Lung (tissue), 12 donors: ENCODE results near the gene KCNMB2. TPM values are rescaled to one million over a fixed set of nuclear protein-coding genes. Genes with fewer than 3 reads are reported as not detected.

Source experiments
- ATAC-seq: fragments of 200-7000 bp; cut with Tn5 transposase; one replicate; pipeline ENCODE4 v1.9.1; 2020; ENCODE audit warnings: moderate number of reproducible peaks; ENCODE audit not compliant: insufficient read depth, low FRiP score
- DNase-seq, 3 donors: peaks; one replicate each; pipeline ENCODE4 v3.0.0-alpha.2; 2013 to 2017
- H3K27ac ChIP-seq, 2 donors: one replicate each; pipeline ENCODE4 v1.5.1; 2013; ENCODE audit warnings: mild to moderate bottlenecking in 2 of 2, moderate library complexity in 2 of 2, control low read depth in 1 of 2, inconsistent platforms in 1 of 2, low read depth in 1 of 2, low read length in 1 of 2
- H3K27me3 ChIP-seq, 3 donors: one replicate each; pipeline ENCODE4 v1.5.1; 2013; ENCODE audit warnings: low read length in 2 of 3; ENCODE audit not compliant: control insufficient read depth in 3 of 3, insufficient read depth in 3 of 3
- H3K36me3 ChIP-seq, 4 donors: one replicate each; pipeline ENCODE4 v1.5.1; 2013; ENCODE audit warnings: low read length in 4 of 4, mild to moderate bottlenecking in 1 of 4, moderate library complexity in 1 of 4; ENCODE audit not compliant: control insufficient read depth in 4 of 4, insufficient read depth in 4 of 4
- H3K4me1 ChIP-seq, 5 donors: one replicate each; pipeline ENCODE4 v1.5.1; 2013; ENCODE audit warnings: low read length in 5 of 5, mild to moderate bottlenecking in 2 of 5, moderate library complexity in 1 of 5; ENCODE audit not compliant: control insufficient read depth in 5 of 5, insufficient read depth in 5 of 5
- H3K4me3 ChIP-seq: one replicate; pipeline ENCODE4 v1.5.1; 2013; ENCODE audit warnings: mild to moderate bottlenecking, control low read depth, moderate library complexity
- H3K9ac ChIP-seq, 2 donors: one replicate each; pipeline ENCODE4 v1.5.1; 2013; ENCODE audit warnings: low read length in 2 of 2, control low read depth in 1 of 2; ENCODE audit not compliant: insufficient read depth in 1 of 2
- H3K9me3 ChIP-seq, 4 donors: one replicate each; pipeline ENCODE4 v1.5.1; 2013; ENCODE audit warnings: low read length in 3 of 4, mild to moderate bottlenecking in 1 of 4, moderate library complexity in 1 of 4; ENCODE audit not compliant: control insufficient read depth in 4 of 4, insufficient read depth in 3 of 4
- WGBS, 2 donors: extraction: QIAGEN DNeasy Blood & Tissue Kit; methylation state at CpG; one replicate each; pipeline ENCODE4 v1.1.7; 2013; 5-methylcytosine and 5-hydroxymethylcytosine counted together
- polyA plus RNA-seq, 2 donors: library from polyadenylated mRNA; stranded (reverse); fragments of 200-250 nt; gene quantifications; one replicate each; pipeline ENCODE4 v1.2.1, GENCODE V29; 2013
- total RNA-seq, 2 donors: library from RNA; depleted of rRNA in 1 of 2; stranded (reverse); fragments of >200 nt in 1 of 2; gene quantifications; one replicate each; pipeline ENCODE4 v1.2.1, GENCODE V29; 2014 to 2021
- TF ChIP-seq, protein P1 (sequence below): IDR thresholded peaks from 2 replicates; pipeline ENCODE4 v1.5.1; 2012; ENCODE audit warnings: mild to moderate bottlenecking; ENCODE audit errors: control extremely low read depth, extremely low read depth
- donor health status: control.
- donor health status: control.
- donor health status: Bipolar disorder and iron deficiency.
- donor health status: healthy.
- donor health status: DM: yes; HTN: yes; CAD: no.

KCNMB2 gene
- total and polyA plus RNA-seq, 4 donors: 0.62 to 12.2 (median 1.2) TPM

DNA sequence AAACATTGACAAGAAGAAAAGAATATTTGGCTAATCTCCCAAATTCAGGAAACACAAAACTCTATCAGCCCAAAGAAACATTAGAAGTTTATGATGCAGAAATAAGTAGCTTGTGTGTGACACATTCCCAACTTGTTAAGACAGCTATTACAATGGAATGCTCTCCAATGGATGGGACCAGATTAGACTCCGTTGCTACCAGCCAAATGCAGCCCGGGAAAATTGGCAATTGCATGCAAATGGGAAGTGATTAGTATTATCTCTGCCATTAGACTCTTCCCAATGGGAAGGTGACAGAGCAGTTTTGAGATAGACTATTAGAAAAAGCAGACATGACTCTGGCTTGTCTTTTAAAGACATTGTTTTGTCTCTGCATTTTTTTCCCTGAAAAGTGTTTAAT lies 37.4 kb upstream of the KCNMB2 start:
- TF ChIP-seq, protein P1, sequence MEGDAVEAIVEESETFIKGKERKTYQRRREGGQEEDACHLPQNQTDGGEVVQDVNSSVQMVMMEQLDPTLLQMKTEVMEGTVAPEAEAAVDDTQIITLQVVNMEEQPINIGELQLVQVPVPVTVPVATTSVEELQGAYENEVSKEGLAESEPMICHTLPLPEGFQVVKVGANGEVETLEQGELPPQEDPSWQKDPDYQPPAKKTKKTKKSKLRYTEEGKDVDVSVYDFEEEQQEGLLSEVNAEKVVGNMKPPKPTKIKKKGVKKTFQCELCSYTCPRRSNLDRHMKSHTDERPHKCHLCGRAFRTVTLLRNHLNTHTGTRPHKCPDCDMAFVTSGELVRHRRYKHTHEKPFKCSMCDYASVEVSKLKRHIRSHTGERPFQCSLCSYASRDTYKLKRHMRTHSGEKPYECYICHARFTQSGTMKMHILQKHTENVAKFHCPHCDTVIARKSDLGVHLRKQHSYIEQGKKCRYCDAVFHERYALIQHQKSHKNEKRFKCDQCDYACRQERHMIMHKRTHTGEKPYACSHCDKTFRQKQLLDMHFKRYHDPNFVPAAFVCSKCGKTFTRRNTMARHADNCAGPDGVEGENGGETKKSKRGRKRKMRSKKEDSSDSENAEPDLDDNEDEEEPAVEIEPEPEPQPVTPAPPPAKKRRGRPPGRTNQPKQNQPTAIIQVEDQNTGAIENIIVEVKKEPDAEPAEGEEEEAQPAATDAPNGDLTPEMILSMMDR: no peak
- no peak for ATAC-seq
- Histone ChIP-seq H3K4me1 (peaks cover 0 to 6% (median 0%) of the 10 kb centered on the region in 5 donors), H3K9me3 (peaks cover 0 to 8% (median 0%) of the 10 kb centered on the region in 4 donors), H3K36me3 (no peaks in the 10 kb centered on the region), H3K4me3 (no peak overlapping the region), H3K9ac (no peak overlapping the region), H3K27ac (no peak overlapping the region), H3K27me3 (no peaks in the 10 kb centered on the region)
- 51 to 57% methylated on average over 2 of the region's 2 CpGs for WGBS, 2 donors
- DNase-seq: peak in 1 of 3 donors; percentile 40

DNA sequence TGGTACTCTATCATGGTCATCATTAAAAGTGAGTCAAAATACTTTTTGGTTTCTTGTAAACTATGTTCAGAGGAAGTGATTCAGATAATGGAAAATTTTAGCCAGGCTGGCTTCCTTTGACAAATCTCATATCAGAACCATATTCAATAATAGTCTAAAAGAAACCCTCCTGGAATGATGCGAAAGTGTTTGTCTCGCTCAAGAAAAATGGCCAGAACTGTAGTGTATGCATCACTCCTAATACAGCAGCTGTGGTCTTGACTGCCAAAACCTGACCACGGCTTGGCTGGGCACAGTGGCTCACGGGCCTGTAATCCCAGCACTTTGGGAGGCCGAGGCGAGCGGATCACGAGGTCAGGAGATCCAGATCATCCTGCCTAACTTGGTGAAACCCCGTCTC lies 35.6 kb upstream of the KCNMB2 start:
- Histone ChIP-seq H3K27me3 (no peaks in the 10 kb centered on the region), H3K9me3 (peaks cover 0 to 8% (median 0%) of the 10 kb centered on the region in 4 donors), H3K27ac (no peak overlapping the region), H3K36me3 (no peaks in the 10 kb centered on the region), H3K4me1 (peaks cover 0 to 6% (median 0%) of the 10 kb centered on the region in 5 donors), H3K9ac (no peak overlapping the region), H3K4me3 (no peak overlapping the region)
- ATAC-seq: no peak
- TF ChIP-seq, protein P1: no peak
- 93 to 95% methylated on average over 9 of the region's 9 CpGs for WGBS, 2 donors
- DNase-seq: no peak

DNA sequence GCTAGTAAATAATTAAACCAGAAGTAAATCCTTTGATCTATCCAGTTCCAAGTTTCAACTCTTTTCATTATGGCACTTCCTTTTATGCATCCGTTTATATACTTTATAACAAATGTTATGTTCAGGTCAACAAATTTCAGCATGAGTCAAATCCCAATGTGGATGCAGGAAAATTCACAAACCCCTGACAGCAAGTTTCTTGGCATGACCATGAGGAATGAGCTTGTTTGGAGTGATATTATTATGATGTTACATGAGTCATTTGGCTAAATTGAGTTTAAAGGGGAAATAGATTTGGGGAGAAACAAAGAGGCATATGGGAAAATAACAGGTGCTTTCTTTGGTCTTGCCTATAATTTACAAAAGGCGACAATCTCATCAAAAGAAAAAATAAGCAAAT lies 32.1 kb upstream of the KCNMB2 start:
- Histone ChIP-seq H3K36me3 (no peaks in the 10 kb centered on the region), H3K27me3 (no peaks in the 10 kb centered on the region), H3K4me1 (peaks cover 0 to 13% (median 0%) of the 10 kb centered on the region in 5 donors), H3K9me3 (peaks cover 0 to 1% (median 0%) of the 10 kb centered on the region in 4 donors), H3K4me3 (no peak overlapping the region), H3K27ac (no peak overlapping the region), H3K9ac (no peak overlapping the region)
- DNase-seq: no peak
- no peak for ATAC-seq
- WGBS, 2 donors: 74 to 86% methylated on average over 2 of the region's 2 CpGs
- TF ChIP-seq, protein P1: no peak

DNA sequence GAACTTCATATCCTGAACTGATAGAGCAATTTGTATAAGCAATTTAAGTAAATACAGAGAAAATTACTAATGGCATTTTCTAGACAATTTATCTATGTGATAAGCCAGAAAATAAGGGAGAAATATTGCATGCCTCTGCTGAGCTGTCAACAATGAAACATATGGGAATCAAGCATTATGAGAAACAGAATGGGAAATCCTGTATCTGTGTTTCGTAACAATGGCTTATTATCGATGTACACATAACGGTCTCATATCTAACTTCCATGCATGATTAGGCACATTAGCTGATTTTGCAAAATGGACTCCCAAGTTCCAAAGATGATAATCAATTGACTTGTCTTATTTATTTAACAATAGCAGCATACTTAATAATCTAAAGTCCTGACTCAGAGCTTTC lies 30.4 kb upstream of the KCNMB2 start:
- H3K4me1 ChIP-seq: peaks cover 0 to 11% (median 0%) of the 10 kb centered on the region in 5 donors
- no peaks in the 10 kb centered on the region for H3K27me3 ChIP-seq
- TF ChIP-seq, protein P1: no peak
- H3K9ac ChIP-seq: no peak overlapping the region
- DNase-seq (no peak), ATAC-seq (no peak)
- 65 to 71% methylated on average over 3 of the region's 3 CpGs for WGBS, 2 donors
- no peak overlapping the region for H3K27ac ChIP-seq
- peaks cover 0 to 2% (median 0%) of the 10 kb centered on the region in 4 donors for H3K9me3 ChIP-seq
- no peaks in the 10 kb centered on the region for H3K36me3 ChIP-seq
- no peak overlapping the region for H3K4me3 ChIP-seq
